CD4-positive, CD25-positive, alpha-beta regulatory T cell (primary cell): ENCODE data around the gene ADGRB3. TPM values are rescaled to one million over a fixed set of nuclear protein-coding genes. Genes with fewer than 3 reads are reported as not detected.
"Not testable (repeated sequence)": the region's sequence is repeated elsewhere in the genome, so short reads cannot be mapped to it uniquely, and the experiment has no call there.

Experiments used
- ATAC-seq, 2 donors: fragments of 150-1000 bp; cut with Tn5 transposase; one replicate each; pipeline ENCODE4 v1.10.0; 2021; ENCODE audit warnings: low read depth in 2 of 2, moderate number of reproducible peaks in 2 of 2, moderate library complexity in 1 of 2
- DNase-seq, 3 donors: peaks; one replicate each; pipeline versions ENCODE4 v3.0.0 to v3.0.0-alpha.2; 2012 to 2022; ENCODE audit warnings: mixed read lengths in 1 of 3
- H3K27ac ChIP-seq: one replicate; pipeline ENCODE4 v1.7.0; 2013; ENCODE audit warnings: mild to moderate bottlenecking, low read length; ENCODE audit not compliant: insufficient read depth, poor library complexity, severe bottlenecking
- H3K27me3 ChIP-seq: one replicate; pipeline ENCODE4 v1.7.0; 2013; ENCODE audit warnings: low read length; ENCODE audit not compliant: control insufficient read depth, insufficient read depth
- H3K36me3 ChIP-seq: one replicate; pipeline ENCODE4 v1.7.0; 2013; ENCODE audit warnings: mild to moderate bottlenecking, low read length, moderate library complexity; ENCODE audit not compliant: control insufficient read depth, insufficient read depth
- H3K4me1 ChIP-seq: 2 replicates; pipeline ENCODE4 v1.7.0; 2013; ENCODE audit warnings: mild to moderate bottlenecking, low read length; ENCODE audit not compliant: insufficient read depth, control insufficient read depth, poor library complexity, severe bottlenecking
- H3K4me3 ChIP-seq: one replicate; pipeline ENCODE4 v1.7.0; 2013; ENCODE audit warnings: low read depth, mild to moderate bottlenecking, low read length, moderate library complexity
- H3K9me3 ChIP-seq, 2 experiments: 1 replicate in 1 of 2; 2 replicates in 1 of 2; pipeline ENCODE4 v1.7.0; 2013; ENCODE audit warnings: low read length in 2 of 2, mild to moderate bottlenecking in 1 of 2, moderate library complexity in 1 of 2; ENCODE audit not compliant: control insufficient read depth in 2 of 2
- H3K27ac Mint-ChIP-seq, 3 donors: one replicate each; pipeline ENCODE4 v1.8.0; 2020 to 2022; ENCODE audit warnings: mild to moderate bottlenecking in 3 of 3, mixed read lengths in 3 of 3, moderate library complexity in 2 of 3
- H3K27me3 Mint-ChIP-seq: one replicate; pipeline ENCODE4 v1.8.0; 2022; ENCODE audit warnings: mild to moderate bottlenecking, mixed read lengths
- H3K36me3 Mint-ChIP-seq: one replicate; pipeline ENCODE4 v1.8.0; 2020; ENCODE audit warnings: mixed read lengths
- H3K4me1 Mint-ChIP-seq, 4 donors: one replicate each; pipeline ENCODE4 v1.8.0; 2020 to 2022; ENCODE audit warnings: mixed read lengths in 4 of 4, mild to moderate bottlenecking in 1 of 4
- H3K4me3 Mint-ChIP-seq, 4 donors: one replicate each; pipeline ENCODE4 v1.8.0; 2020 to 2022; ENCODE audit warnings: mild to moderate bottlenecking in 4 of 4, mixed read lengths in 4 of 4, moderate library complexity in 3 of 4
- H3K9me3 Mint-ChIP-seq, 7 donors: one replicate each; pipeline ENCODE4 v1.8.0; 2020 to 2022; ENCODE audit warnings: mixed read lengths in 7 of 7, mild to moderate bottlenecking in 3 of 7, moderate library complexity in 2 of 7
- polyA plus RNA-seq, 4 donors: library from polyadenylated mRNA; unstranded; fragments of 300-500 nt; fragmentation: Illumina TruSeq; gene quantifications; one replicate each; pipeline ENCODE4 v1.2.3, GENCODE V29; 2021
- total RNA-seq: library from RNA; stranded (reverse); gene quantifications from one replicate; pipeline ENCODE4 v1.2.3, GENCODE V29; 2022

ADGRB3 gene
- total and polyA plus RNA-seq, 5 donors from 2014 or later = not detected

DNA sequence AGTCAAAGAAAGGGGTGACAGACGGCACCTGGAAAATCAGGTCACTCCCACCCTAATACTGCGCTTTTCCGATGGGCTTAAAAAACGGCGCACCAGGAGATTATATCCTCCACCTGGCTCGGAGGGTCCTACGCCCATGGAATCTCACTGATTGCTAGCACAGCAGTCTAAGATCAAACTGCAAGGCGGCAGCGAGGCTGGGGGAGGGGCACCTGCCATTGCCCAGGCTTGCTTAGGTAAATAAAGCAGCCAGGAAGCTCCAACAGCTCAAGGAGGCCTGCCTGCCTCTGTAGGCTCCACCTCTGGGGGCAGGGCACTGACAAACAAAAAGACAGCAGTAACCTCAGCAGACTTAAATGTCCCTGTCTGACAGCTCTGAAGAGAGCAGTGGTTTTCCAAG, 277.7 kb downstream of the ADGRB3 start:
- not testable (repeated sequence) for H3K36me3 Mint-ChIP-seq, DNase-seq, H3K27ac ChIP-seq, H3K27me3 Mint-ChIP-seq, H3K36me3 ChIP-seq, H3K27ac Mint-ChIP-seq, ATAC-seq, H3K4me3 Mint-ChIP-seq, H3K9me3 ChIP-seq, H3K27me3 ChIP-seq, H3K4me3 ChIP-seq, H3K4me1 ChIP-seq, H3K4me1 Mint-ChIP-seq
- H3K9me3 Mint-ChIP-seq = peaks cover 0 to 13% (median 5%) of the 10 kb centered on the region in 7 donors

DNA sequence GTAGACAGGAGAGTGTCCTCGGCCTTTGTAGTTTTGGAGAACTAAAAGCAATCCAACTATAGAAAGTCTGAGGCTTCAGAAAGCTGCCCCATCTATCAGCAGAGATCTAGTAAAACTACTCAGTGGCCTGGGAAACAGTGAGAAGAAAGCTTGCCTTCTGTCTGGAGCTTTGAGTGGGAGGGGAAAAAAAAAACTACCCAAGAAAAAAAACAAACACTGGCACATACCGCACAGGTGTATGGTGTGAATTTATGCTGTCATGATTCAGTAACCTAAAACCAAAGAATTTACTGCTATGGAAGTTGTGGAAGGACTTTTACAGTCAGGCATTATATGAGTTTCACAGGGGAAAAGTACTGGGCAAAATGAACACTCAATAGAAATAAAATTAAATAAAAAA, 280.5 kb downstream of the ADGRB3 start:
- DNase-seq = no peak
- H3K27me3 Mint-ChIP-seq = no peaks in the 10 kb centered on the region
- Histone ChIP-seq H3K27ac (no peak overlapping the region), H3K27me3 (no peaks in the 10 kb centered on the region), H3K4me1 (no peaks in the 10 kb centered on the region), H3K36me3 (no peaks in the 10 kb centered on the region), H3K9me3 (no peaks in the 10 kb centered on the region), H3K4me3 (no peak overlapping the region)
- no peak for ATAC-seq
- H3K36me3 Mint-ChIP-seq = no peaks in the 10 kb centered on the region
- H3K9me3 Mint-ChIP-seq = peaks cover 0 to 8% (median 4%) of the 10 kb centered on the region in 7 donors
- H3K4me1 Mint-ChIP-seq = no peaks in the 10 kb centered on the region
- H3K4me3 Mint-ChIP-seq = no peak overlapping the region
- H3K27ac Mint-ChIP-seq = no peak overlapping the region

DNA sequence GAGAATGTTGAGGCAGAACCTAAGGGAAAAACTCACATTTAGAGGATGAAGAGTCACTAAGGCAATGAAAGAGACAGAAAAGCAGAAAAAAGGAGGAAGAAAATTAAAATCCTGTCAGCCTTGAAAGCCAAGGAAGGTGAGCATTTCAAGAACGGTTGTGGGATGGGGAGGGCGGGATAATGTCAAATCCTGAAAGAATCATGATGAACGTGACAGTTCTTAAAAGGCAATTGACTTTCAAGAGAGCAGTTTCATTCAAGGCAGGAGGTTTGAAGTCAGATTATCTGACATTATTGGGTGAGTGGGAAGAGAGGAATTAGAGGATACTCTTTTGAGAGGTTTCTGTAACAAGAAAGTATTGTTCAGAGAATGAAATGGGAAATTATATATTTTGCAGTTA, 284.5 kb downstream of the ADGRB3 start:
- no peak overlapping the region for H3K4me3 ChIP-seq
- H3K27ac ChIP-seq = no peak overlapping the region
- Mint-ChIP-seq H3K27ac (no peak overlapping the region), H3K36me3 (no peaks in the 10 kb centered on the region), H3K4me3 (no peak overlapping the region), H3K9me3 (peaks cover 0 to 8% (median 5%) of the 10 kb centered on the region in 7 donors), H3K4me1 (no peaks in the 10 kb centered on the region), H3K27me3 (no peaks in the 10 kb centered on the region)
- no peaks in the 10 kb centered on the region for H3K4me1 ChIP-seq
- H3K36me3 ChIP-seq = no peaks in the 10 kb centered on the region
- ATAC-seq = no peak
- DNase-seq = no peak
- H3K9me3 ChIP-seq = no peaks in the 10 kb centered on the region
- no peaks in the 10 kb centered on the region for H3K27me3 ChIP-seq

DNA sequence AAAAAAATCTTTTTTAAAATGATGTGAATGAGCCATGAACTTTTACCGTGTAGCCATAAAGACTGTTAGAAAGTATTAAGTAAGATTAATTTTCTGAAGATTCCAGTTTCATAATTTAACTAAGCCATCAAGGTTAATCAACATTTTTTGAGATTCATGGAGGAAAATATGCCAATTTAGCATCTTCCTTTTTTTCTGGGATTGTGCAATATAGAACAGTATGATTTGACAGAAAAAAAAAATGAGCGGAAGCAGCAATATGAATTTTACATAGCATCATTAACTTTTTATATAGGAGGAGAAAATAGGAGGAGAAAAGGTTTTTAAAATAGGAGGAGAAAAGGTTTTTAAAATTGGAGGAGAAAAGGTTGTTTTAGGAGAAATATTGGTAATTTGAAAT, 306.3 kb downstream of the ADGRB3 start:
- Mint-ChIP-seq H3K9me3 (no peaks in the 10 kb centered on the region), H3K27ac (no peak overlapping the region), H3K27me3 (no peaks in the 10 kb centered on the region), H3K36me3 (no peaks in the 10 kb centered on the region), H3K4me1 (no peaks in the 10 kb centered on the region), H3K4me3 (no peak overlapping the region)
- ATAC-seq = no peak
- no peak overlapping the region for H3K27ac ChIP-seq
- H3K9me3 ChIP-seq = no peaks in the 10 kb centered on the region
- H3K4me1 ChIP-seq = no peaks in the 10 kb centered on the region
- H3K4me3 ChIP-seq = no peak overlapping the region
- DNase-seq = no peak
- no peaks in the 10 kb centered on the region for H3K36me3 ChIP-seq
- H3K27me3 ChIP-seq = no peaks in the 10 kb centered on the region

DNA sequence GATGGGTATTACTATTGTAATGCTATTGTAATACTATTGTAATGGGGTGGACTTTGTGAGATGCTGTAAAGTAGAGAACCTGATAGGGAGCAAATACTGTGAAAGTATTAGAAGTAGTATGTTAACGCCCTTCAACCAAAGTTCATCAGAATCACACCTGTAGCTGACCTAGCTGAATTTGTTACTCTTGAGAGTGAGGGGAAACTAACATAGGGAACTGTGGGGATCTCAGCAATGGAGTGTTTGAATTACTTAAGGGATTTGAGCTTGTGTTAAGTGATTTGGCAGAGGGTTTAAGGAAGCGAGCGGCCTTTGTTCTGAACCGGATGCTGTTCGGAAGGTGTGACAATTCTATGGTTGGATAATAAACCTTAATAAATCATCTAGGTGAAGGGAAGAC, 312.6 kb downstream of the ADGRB3 start:
- no peak for DNase-seq
- H3K9me3 ChIP-seq = no peaks in the 10 kb centered on the region
- no peaks in the 10 kb centered on the region for H3K27me3 Mint-ChIP-seq

DNA sequence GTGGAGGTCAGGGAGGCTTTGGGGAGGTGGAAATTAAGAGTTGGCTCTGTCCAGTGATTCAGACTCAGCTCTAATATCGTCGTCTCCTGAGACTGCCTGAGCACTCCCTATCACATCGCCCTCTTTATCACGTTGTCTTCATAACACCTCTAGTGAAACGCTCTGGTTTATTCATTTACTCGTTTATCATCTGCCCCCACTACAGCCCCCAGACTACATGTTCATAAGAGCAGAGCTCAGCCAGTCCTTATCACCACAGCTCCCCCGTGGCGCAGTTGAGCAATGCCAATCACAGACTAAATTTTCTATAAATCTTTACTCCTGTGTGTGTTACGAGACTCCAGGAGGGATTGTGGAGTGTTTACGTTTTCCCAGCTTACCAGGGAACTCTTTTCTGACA, 316.2 kb downstream of the ADGRB3 start:
- DNase-seq (no peak), ATAC-seq (no peak)
- no peak overlapping the region for H3K27ac ChIP-seq
- no peak overlapping the region for H3K4me3 Mint-ChIP-seq
- no peaks in the 10 kb centered on the region for H3K36me3 Mint-ChIP-seq
- no peaks in the 10 kb centered on the region for H3K27me3 Mint-ChIP-seq
- no peaks in the 10 kb centered on the region for H3K4me1 Mint-ChIP-seq
- peaks cover 0 to 5% (median 2%) of the 10 kb centered on the region in 7 donors for H3K9me3 Mint-ChIP-seq
- no peaks in the 10 kb centered on the region for H3K36me3 ChIP-seq
- H3K9me3 ChIP-seq = no peaks in the 10 kb centered on the region
- H3K4me1 ChIP-seq = no peaks in the 10 kb centered on the region
- no peaks in the 10 kb centered on the region for H3K27me3 ChIP-seq
- no peak overlapping the region for H3K27ac Mint-ChIP-seq
- H3K4me3 ChIP-seq = no peak overlapping the region

More for the DNA sequence above, 312.6 kb downstream of the ADGRB3 start:
- Mint-ChIP-seq H3K4me3 (no peak overlapping the region), H3K9me3 (peaks cover 0 to 5% (median 0%) of the 10 kb centered on the region in 7 donors), H3K27ac (no peak overlapping the region), H3K36me3 (no peaks in the 10 kb centered on the region), H3K4me1 (no peaks in the 10 kb centered on the region)
- Histone ChIP-seq H3K27me3 (no peaks in the 10 kb centered on the region), H3K4me1 (no peaks in the 10 kb centered on the region), H3K4me3 (no peak overlapping the region), H3K36me3 (no peaks in the 10 kb centered on the region), H3K27ac (no peak overlapping the region)
- no peak for ATAC-seq

DNA sequence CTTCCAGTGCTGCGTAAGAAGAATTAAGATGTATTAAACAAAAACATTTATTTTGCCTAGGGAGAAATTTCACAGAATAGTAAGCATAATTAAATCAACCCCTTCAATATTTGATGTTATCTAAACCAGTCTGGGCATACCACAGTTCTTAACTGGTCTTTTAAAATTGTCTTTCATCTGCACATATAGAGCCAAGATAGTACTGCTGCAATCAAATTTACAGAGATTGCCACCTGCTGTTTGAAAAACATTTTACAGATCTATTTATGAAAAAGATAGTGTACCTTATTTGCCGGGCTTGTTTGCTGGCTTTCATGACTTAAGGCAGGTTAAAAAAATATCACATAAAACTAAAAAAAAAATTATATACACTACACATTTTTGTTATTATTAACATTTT, 323.2 kb downstream of the ADGRB3 start:
- Mint-ChIP-seq H3K27me3 (no peaks in the 10 kb centered on the region), H3K9me3 (peaks cover 0 to 3% (median 2%) of the 10 kb centered on the region in 7 donors), H3K36me3 (no peaks in the 10 kb centered on the region), H3K4me1 (no peaks in the 10 kb centered on the region), H3K27ac (no peak overlapping the region), H3K4me3 (no peak overlapping the region)
- H3K27me3 ChIP-seq = no peaks in the 10 kb centered on the region
- no peak for ATAC-seq
- no peaks in the 10 kb centered on the region for H3K9me3 ChIP-seq
- DNase-seq = no peak
- no peaks in the 10 kb centered on the region for H3K36me3 ChIP-seq
- no peak overlapping the region for H3K4me3 ChIP-seq
- H3K27ac ChIP-seq = no peak overlapping the region
- H3K4me1 ChIP-seq = no peaks in the 10 kb centered on the region

DNA sequence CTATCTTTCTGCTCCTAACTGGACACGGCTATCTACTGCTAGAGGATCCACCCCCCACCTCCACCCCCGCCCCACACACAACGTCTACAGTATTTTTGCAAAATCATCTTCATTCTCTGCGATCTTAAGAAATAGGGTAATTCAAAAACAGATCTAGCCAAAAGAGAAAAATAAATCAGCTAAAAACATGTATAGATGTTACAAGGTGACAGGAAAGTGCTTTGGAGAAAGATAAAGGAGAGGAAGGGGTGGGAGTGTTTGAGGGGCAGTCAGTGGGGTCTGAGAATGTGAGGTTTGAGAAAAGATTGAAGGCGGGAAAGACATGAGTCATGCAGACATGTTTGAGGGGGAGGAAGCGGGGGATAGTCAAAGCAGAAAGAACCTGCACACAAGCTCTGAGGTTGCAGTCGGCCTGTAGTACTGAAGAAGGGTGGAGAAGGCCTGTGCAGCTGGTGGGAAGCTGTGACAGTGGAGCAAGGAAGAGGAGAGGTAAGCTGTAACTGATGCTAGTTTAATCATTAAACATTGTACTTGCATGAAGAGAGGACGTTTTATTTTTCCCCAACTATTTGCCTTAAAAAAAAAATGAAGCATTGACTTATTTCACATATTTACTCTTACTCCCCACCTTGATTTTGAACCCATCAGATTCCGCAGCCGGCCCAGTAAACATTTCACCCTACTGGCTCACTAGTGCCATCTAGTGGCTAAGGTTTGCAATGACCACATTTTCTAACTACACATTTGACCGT, 332.6 kb downstream of the ADGRB3 start:
- Mint-ChIP-seq H3K4me3 (no peak overlapping the region), H3K27ac (peak overlapping the region in 1 of 3 donors; percentile 60), H3K27me3 (no peaks in the 10 kb centered on the region), H3K4me1 (no peaks in the 10 kb centered on the region), H3K9me3 (peaks cover 0 to 3% (median 0%) of the 10 kb centered on the region in 7 donors), H3K36me3 (no peaks in the 10 kb centered on the region)
- DNase-seq (peak in 2 of 3 donors; percentile 9 to 64), ATAC-seq (no peak)
- Histone ChIP-seq H3K36me3 (no peaks in the 10 kb centered on the region), H3K4me1 (no peaks in the 10 kb centered on the region), H3K27me3 (no peaks in the 10 kb centered on the region), H3K27ac (no peak overlapping the region), H3K4me3 (no peak overlapping the region), H3K9me3 (no peaks in the 10 kb centered on the region)
